ENCODE results near the gene RNF213. TPM values are rescaled to one million over a fixed set of nuclear protein-coding genes. Genes with fewer than 3 reads are reported as not detected.

RNF213 gene
- total and polyA plus RNA-seq, 4 donors, result 67.0 to 198 (median 106) TPM

- Histone ChIP-seq H3K27me3 (ENCODE audit: control insufficient read depth in 3 of 3, insufficient read depth in 3 of 3, low read length in 2 of 3) (no peaks in the 10 kb centered on the region), H3K9ac (ENCODE audit: insufficient read depth in 1 of 2, low read length in 2 of 2) (peak overlapping the region in 1 of 2 donors; percentile 30), H3K4me1 (ENCODE audit: control insufficient read depth in 5 of 5, insufficient read depth in 5 of 5, low read length in 5 of 5) (peaks cover 0 to 28% (median 7%) of the 10 kb centered on the region in 5 donors), H3K27ac (ENCODE audit: low read depth in 1 of 2, low read length in 1 of 2) (peak overlapping the region in 1 of 2 donors; percentile 56), H3K36me3 (ENCODE audit: control insufficient read depth in 4 of 4, insufficient read depth in 4 of 4, low read length in 4 of 4) (peaks cover 0 to 29% (median 6%) of the 10 kb centered on the region in 4 donors), H3K9me3 (ENCODE audit: control insufficient read depth in 4 of 4, insufficient read depth in 3 of 4, low read length in 3 of 4) (no peaks in the 10 kb centered on the region), H3K4me3 (no peak overlapping the region)
- no peak for ATAC-seq (ENCODE audit: insufficient read depth, low FRiP score)
- TF ChIP-seq, protein P1, sequence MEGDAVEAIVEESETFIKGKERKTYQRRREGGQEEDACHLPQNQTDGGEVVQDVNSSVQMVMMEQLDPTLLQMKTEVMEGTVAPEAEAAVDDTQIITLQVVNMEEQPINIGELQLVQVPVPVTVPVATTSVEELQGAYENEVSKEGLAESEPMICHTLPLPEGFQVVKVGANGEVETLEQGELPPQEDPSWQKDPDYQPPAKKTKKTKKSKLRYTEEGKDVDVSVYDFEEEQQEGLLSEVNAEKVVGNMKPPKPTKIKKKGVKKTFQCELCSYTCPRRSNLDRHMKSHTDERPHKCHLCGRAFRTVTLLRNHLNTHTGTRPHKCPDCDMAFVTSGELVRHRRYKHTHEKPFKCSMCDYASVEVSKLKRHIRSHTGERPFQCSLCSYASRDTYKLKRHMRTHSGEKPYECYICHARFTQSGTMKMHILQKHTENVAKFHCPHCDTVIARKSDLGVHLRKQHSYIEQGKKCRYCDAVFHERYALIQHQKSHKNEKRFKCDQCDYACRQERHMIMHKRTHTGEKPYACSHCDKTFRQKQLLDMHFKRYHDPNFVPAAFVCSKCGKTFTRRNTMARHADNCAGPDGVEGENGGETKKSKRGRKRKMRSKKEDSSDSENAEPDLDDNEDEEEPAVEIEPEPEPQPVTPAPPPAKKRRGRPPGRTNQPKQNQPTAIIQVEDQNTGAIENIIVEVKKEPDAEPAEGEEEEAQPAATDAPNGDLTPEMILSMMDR (IDR thresholded peaks at IDR 0.05; ENCODE audit: control extremely low read depth, extremely low read depth), result no peak
- no peak for DNase-seq
- WGBS, 2 donors, result 84 to 92% methylated on average over 11 of the region's 11 CpGs
Observed at GRCh38 chr17:80394629-80395216, 134.1 kb downstream of the RNF213 start.

DNA sequence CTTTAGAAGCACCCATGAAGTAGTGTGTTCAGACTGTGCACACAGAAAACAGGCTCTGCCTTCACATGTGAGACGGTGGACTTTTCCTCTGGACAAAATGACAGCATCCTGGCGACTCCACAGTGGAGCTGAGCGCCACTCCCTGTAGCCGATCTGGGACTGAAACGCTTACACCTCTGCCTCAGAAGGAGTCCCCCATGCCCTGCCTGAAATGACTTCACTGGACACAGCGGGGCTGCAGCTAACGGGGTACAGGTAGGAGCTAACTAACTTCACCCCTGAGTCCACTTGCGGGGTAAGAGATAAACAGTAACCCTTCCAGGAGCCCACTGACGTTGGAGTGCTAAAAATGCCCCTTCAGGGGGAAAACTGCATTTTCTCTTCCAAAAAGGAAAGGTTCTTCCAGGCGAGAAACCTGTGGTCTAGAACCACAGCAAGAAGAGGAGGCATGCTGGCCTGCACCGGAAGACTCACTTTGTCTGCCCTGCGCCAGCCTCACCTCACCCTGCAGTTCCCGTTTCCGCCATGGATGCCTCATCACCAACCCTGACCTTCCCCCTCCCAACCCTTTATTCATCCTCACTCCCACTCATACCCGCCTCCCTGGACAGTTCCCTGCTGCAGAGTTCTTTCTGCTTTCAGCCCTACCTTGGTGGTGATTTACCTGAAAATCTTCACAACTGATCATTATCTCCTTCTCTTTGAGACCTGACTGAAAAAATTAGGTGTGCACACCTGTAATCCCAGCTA, 134.9 kb downstream of the RNF213 start:
- DNase-seq (no peak), ATAC-seq (ENCODE audit: insufficient read depth, low FRiP score) (no peak)
- Histone ChIP-seq H3K4me1 (ENCODE audit: control insufficient read depth in 5 of 5, insufficient read depth in 5 of 5, low read length in 5 of 5) (peaks cover 0 to 28% (median 7%) of the 10 kb centered on the region in 5 donors), H3K27me3 (ENCODE audit: control insufficient read depth in 3 of 3, insufficient read depth in 3 of 3, low read length in 2 of 3) (no peaks in the 10 kb centered on the region), H3K4me3 (no peak overlapping the region), H3K9ac (ENCODE audit: insufficient read depth in 1 of 2, low read length in 2 of 2) (no peak overlapping the region), H3K36me3 (ENCODE audit: control insufficient read depth in 4 of 4, insufficient read depth in 4 of 4, low read length in 4 of 4) (peaks cover 0 to 23% (median 6%) of the 10 kb centered on the region in 4 donors), H3K9me3 (ENCODE audit: control insufficient read depth in 4 of 4, insufficient read depth in 3 of 4, low read length in 3 of 4) (no peaks in the 10 kb centered on the region), H3K27ac (ENCODE audit: low read depth in 1 of 2, low read length in 1 of 2) (peak overlapping the region in 1 of 2 donors; percentile 4)
- TF ChIP-seq, protein P1 (IDR thresholded peaks at IDR 0.05; ENCODE audit: control extremely low read depth, extremely low read depth), result no peak
- 85% methylated on average over 15 of the region's 15 CpGs for WGBS, 2 donors

DNA sequence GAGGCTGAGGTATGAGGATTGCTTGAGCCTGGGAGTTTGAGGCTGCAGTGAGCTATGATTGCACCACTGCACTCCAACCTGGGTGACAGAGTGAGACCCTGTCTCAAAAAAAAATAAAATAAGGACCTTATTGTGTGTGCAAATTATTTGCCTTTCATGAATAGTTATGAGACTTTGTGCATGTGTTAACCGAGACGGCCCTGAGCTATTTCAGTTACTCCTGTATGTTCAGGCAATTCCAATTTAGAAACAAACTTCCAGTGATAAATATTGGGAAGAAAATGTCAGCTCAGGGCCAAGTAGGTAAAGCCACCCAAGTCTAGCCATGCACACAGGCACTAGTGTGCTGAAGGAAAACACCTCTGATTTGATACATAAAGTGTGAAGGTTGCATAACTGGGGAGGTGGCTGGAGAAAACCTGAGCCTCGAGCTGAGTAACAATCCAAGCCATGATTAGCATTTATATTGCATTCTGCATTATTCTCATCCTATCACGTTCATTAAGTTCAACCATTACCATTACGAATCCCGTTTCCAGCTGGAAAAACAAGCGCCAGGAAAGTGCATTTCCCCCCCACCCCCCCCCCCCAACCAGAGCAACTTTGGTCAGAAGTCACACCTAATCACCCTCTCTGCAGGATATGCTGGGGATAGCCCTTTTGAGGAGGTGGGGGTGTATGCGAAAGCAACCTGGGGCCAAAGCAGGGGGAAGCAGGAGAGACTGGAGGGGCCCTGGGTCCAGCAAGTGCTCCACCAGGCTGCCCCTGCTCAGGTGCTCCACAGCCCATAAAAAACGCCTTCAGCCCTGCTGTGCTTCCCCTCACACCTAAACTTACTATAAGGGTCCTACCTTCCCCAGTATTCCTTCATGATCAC, 135.7 kb downstream of the RNF213 start:
- ATAC-seq (ENCODE audit: insufficient read depth, low FRiP score) (no peak), DNase-seq (no peak)
- no peaks in the 10 kb centered on the region for H3K9me3 ChIP-seq (ENCODE audit: control insufficient read depth in 4 of 4, insufficient read depth in 3 of 4, low read length in 3 of 4)
- WGBS, 2 donors, result 68 to 81% methylated on average over 9 of the region's 9 CpGs
- H3K4me3 ChIP-seq, result no peak overlapping the region
- H3K27ac ChIP-seq (ENCODE audit: low read depth in 1 of 2, low read length in 1 of 2), result no peak overlapping the region
- TF ChIP-seq, protein P1 (IDR thresholded peaks at IDR 0.05; ENCODE audit: control extremely low read depth, extremely low read depth), result no peak
- H3K9ac ChIP-seq (ENCODE audit: insufficient read depth in 1 of 2, low read length in 2 of 2), result no peak overlapping the region
- H3K36me3 ChIP-seq (ENCODE audit: control insufficient read depth in 4 of 4, insufficient read depth in 4 of 4, low read length in 4 of 4), result peaks cover 0 to 23% (median 6%) of the 10 kb centered on the region in 4 donors
- no peaks in the 10 kb centered on the region for H3K27me3 ChIP-seq (ENCODE audit: control insufficient read depth in 3 of 3, insufficient read depth in 3 of 3, low read length in 2 of 3)
- H3K4me1 ChIP-seq (ENCODE audit: control insufficient read depth in 5 of 5, insufficient read depth in 5 of 5, low read length in 5 of 5), result peaks cover 0 to 28% (median 7%) of the 10 kb centered on the region in 5 donors

All from lung (tissue), 12 donors.